Transverse colon (tissue), 4 donors: Measurements from ENCODE around the gene POM121L2. TPM values are rescaled to one million over a fixed set of nuclear protein-coding genes. Genes with fewer than 3 reads are reported as not detected.

ENCODE experiments used
- DNase-seq: peaks from one replicate; pipeline ENCODE4 v3.0.0-alpha.2; 2019
- H3K27ac ChIP-seq, 4 donors: fragments of 200-600 bp; sonication (generic); 2 replicates each; pipeline ENCODE4 v1.5.1; 2016 to 2018; ENCODE audit warnings: inconsistent platforms in 4 of 4
- H3K27me3 ChIP-seq: fragments of 200-600 bp; sonication (generic); 2 replicates; pipeline ENCODE4 v1.5.1; 2017; ENCODE audit warnings: inconsistent platforms
- H3K36me3 ChIP-seq, 4 donors: fragments of 200-600 bp; sonication (generic); 2 replicates each; pipeline ENCODE4 v1.5.1; 2017 to 2019; ENCODE audit warnings: inconsistent platforms in 4 of 4
- H3K4me1 ChIP-seq, 4 donors: fragments of 200-600 bp; sonication (generic); 2 replicates each; pipeline ENCODE4 v1.5.1; 2017 to 2020; ENCODE audit warnings: inconsistent platforms in 4 of 4
- H3K4me3 ChIP-seq, 4 donors: fragments of 200-600 bp; sonication (generic); 1 replicate in 1 of 4; 2 replicates in 3 of 4; pipeline versions ENCODE4 v1.5.1 to v1.6.1; 2017 to 2019; ENCODE audit warnings: inconsistent platforms in 4 of 4
- H3K9me3 ChIP-seq, 2 donors: fragments of 200-600 bp; sonication (generic); 2 replicates each; pipeline ENCODE4 v1.5.1; 2017 to 2019; ENCODE audit warnings: inconsistent platforms in 2 of 2
- CTCF ChIP-seq, 5 experiments: fragments of 200-600 bp in 3 of 5; fragments of 450-650 bp in 2 of 5; sonication (generic) in 3 of 5; IDR thresholded peaks; 1 replicate in 2 of 5; 2 replicates in 3 of 5; pipeline ENCODE4 v1.5.1; 2016 to 2017; ENCODE audit warnings: antibody characterized with exemption in 5 of 5, inconsistent platforms in 3 of 5, mild to moderate bottlenecking in 2 of 5, moderate library complexity in 1 of 5
- EP300 ChIP-seq: sonication (generic); formaldehyde crosslinking; IDR thresholded peaks from one replicate; pipeline ENCODE4 v1.6.1; 2017; ENCODE audit warnings: antibody characterized with exemption, low read depth
- POLR2A ChIP-seq: fragments of 450-650 bp; IDR thresholded peaks from one replicate; pipeline ENCODE4 v1.6.1; 2016; ENCODE audit warnings: antibody characterized with exemption, mild to moderate bottlenecking, moderate library complexity
- POLR2AphosphoS5 ChIP-seq, 3 donors: sonication (generic); formaldehyde crosslinking; IDR thresholded peaks; one replicate each; pipeline ENCODE4 v1.6.1; 2016; ENCODE audit warnings: antibody characterized with exemption in 3 of 3
- WGBS, 2 donors: methylation state at CpG; one replicate each; pipeline ENCODE4 v1.1.5; 2018; ENCODE audit warnings: low coverage in 1 of 2; 5-methylcytosine and 5-hydroxymethylcytosine counted together
- in situ Hi-C, 4 donors: fragments of 200-750 bp; cut with MboI; loops; one replicate each; pipeline versions ENCODE4 v1.15.0 to v1.15.1; 2017; ENCODE audit warnings: low sequenced_read_pairs in 3 of 4, low pct_ligation_motif_present in 1 of 4, low pct_unique_long_range_greater_than_20kb in 1 of 4
- intact Hi-C: fragments of 100-400 bp; cut with DNase I; formaldehyde crosslinking; loops from one replicate; pipeline ENCODE4 v1.15.1; 2023; ENCODE audit warnings: low total_unique reads
- total RNA-seq, 4 donors: library from RNA; depleted of rRNA; stranded (reverse); fragments of >200 nt; gene quantifications; one replicate each; pipeline ENCODE4 v1.1.0, GENCODE V29; 2016

POM121L2 gene
- total RNA-seq, 4 donors from 2014 or later: not detected

GRCh38 chr6:27290065-27290849 lies 21.8 kb downstream of the POM121L2 start:
- no peak for DNase-seq
- 11 to 21% methylated on average over 18 to 25 of the region's 25 CpGs for WGBS, 2 donors
- in situ Hi-C loops: loop anchor here in 1 of 4 donors (10.0 kb wide), 1 partner anchor 375 kb away; no protein-coding TSS in a partner anchor
- H3K36me3 ChIP-seq: no peaks in the 10 kb centered on the region
- no peaks in the 10 kb centered on the region for H3K4me1 ChIP-seq
- H3K4me3 ChIP-seq: no peak overlapping the region
- intact Hi-C loops: no loop called here
- no peak overlapping the region for H3K27ac ChIP-seq
- TF ChIP-seq POLR2A (no peak), EP300 (no peak), POLR2AphosphoS5 (IDR thresholded peaks at IDR 0.05) (no peak), CTCF (IDR thresholded peaks at IDR 0.05) (no peak)
- peaks cover 100% of the 10 kb centered on the region for H3K27me3 ChIP-seq
- H3K9me3 ChIP-seq: no peaks in the 10 kb centered on the region

DNA sequence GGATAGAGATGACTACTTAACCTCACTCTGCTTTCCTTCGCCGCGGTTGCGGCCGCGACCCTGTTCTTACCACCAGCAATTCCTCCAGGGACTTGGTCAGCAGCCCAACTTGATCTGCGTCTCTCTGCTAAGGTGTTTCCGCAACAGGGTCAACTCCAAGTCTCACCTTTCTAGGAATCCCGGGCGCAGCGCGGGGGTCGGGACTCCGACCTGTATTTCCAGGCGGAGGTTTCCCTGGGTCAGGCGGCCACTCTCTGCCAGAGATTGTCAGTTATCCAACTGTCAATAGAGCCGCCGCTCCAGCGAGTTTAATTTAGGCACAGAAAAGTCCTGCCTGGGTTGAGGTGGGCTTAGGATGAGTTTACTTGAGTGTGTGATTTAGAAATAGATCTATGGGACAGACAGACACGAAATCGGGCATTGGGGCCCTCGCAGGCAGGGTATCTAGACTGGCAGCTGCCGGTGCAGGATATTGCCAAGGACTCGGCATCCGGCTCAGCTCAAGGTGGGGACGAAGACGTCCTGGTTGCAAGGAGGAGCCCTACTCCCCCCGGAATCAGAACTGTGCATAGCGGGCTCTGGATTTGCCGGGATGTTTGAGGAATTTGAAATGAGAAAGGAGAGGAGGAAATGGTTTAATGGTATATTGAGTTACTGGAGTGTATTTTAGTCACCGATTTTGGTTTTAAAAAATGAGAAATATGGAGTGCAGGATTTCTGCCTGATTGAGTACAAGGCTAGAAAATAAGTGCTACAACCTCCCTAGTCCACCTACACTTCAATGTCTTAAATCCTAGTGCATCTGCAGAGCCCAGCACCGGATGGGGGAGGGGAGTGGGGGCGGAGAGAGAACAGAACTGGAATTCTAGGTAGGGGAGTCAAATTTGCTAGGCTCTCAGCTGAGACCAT lies 23.7 kb downstream of the POM121L2 start:
- no peaks in the 10 kb centered on the region for H3K4me1 ChIP-seq
- WGBS, 2 donors: 4 to 12% methylated on average over 7 to 33 of the region's 33 CpGs
- intact Hi-C loops: no loop called here
- H3K36me3 ChIP-seq: no peaks in the 10 kb centered on the region
- DNase-seq: no peak
- no peaks in the 10 kb centered on the region for H3K9me3 ChIP-seq
- no peak overlapping the region for H3K27ac ChIP-seq
- H3K27me3 ChIP-seq: peaks cover 100% of the 10 kb centered on the region
- TF ChIP-seq EP300 (no peak), POLR2AphosphoS5 (IDR thresholded peaks at IDR 0.05) (no peak), CTCF (IDR thresholded peaks at IDR 0.05) (no peak), POLR2A (no peak)
- in situ Hi-C loops: no loop called here
- no peak overlapping the region for H3K4me3 ChIP-seq

GRCh38 chr6:27287751-27288135 lies 24.3 kb downstream of the POM121L2 start:
- no peak overlapping the region for H3K4me3 ChIP-seq
- in situ Hi-C loops (no loop called here), intact Hi-C loops (no loop called here)
- H3K36me3 ChIP-seq: no peaks in the 10 kb centered on the region
- DNase-seq: no peak
- TF ChIP-seq POLR2AphosphoS5 (IDR thresholded peaks at IDR 0.05) (no peak), CTCF (IDR thresholded peaks at IDR 0.05) (no peak), POLR2A (no peak), EP300 (no peak)
- H3K9me3 ChIP-seq: peaks cover 3% of the 10 kb centered on the region in 2 donors
- H3K27ac ChIP-seq: no peak overlapping the region
- 8 to 10% methylated on average over 8 of the region's 8 CpGs for WGBS, 2 donors
- H3K4me1 ChIP-seq: no peaks in the 10 kb centered on the region
- H3K27me3 ChIP-seq: peaks cover 100% of the 10 kb centered on the region

- intact Hi-C loops (no loop called here), in situ Hi-C loops (no loop called here)
- Histone ChIP-seq H3K4me3 (no peak overlapping the region), H3K27ac (no peak overlapping the region), H3K9me3 (peaks cover 3% of the 10 kb centered on the region in 2 donors), H3K27me3 (peaks cover 99% of the 10 kb centered on the region), H3K36me3 (no peaks in the 10 kb centered on the region), H3K4me1 (no peaks in the 10 kb centered on the region)
- 80 to 92% methylated on average over 2 of the region's 2 CpGs for WGBS, 2 donors
- no peak for DNase-seq
- TF ChIP-seq CTCF (IDR thresholded peaks at IDR 0.05) (no peak), EP300 (no peak), POLR2AphosphoS5 (IDR thresholded peaks at IDR 0.05) (no peak), POLR2A (no peak)
Measured at GRCh38 chr6:27286141-27286540, 25.9 kb downstream of the POM121L2 start.
